Activated CD4-positive, alpha-beta T cell treated with anti-CD3 and anti-CD28 coated beads for 4 hours (primary cell): ENCODE data around the gene ZNF639.
"Not testable (repeated sequence)": the region's sequence is repeated elsewhere in the genome, so short reads cannot be mapped to it uniquely, and the experiment has no call there.

Experiments
- DNase-seq, 2 donors: peaks; one replicate each; pipeline ENCODE4 v3.0.0-alpha.2; 2020

Gene ZNF639

DNA sequence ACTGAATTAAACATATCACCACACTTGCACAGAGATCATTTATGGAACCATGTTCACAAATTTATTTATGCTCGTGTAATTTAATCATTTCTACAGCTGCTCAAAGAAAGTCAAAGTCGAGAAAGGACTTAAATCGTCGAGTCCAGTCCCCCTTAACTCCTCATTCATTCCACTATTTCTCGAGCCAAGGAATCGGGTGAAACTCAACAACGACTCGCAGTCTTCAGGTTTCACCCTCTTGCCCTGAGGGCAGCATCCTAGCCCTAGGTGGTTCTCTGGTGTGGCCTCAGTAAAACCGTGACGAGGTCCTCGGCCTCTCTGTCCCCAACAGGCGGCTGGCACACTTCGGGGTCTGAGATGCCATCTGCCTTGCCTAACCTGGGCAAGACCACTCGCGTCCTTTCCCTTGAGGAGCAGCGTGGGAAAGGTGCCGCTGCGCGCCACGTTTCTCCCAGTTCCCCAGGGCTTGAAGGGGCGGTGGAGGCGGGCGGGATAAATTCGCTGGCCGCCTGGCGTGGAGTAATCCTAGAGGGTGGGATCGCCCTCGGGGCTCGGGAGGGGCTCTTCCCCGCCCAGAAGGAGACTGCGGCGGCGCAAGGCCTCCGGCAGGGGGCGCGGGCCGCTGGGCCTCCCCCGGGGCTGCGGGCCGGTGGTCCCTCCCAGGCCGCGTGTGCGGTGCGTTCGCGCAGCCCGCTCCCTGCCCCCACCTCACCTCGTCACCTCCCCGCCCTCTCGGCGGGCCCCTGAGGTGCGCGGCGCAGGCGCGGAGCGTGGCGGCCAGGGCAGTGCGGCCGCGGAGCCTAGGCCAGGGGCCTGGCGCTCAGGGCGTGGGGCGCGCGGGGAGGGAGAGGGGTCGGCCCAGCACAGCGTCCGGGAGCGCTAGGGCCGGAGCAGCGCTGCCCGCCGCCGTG lies at the start of gene ZNF639:
ZNF639 (plus strand) TSS at position 746 of the 911 bp plus-strand sequence. CDS start 5,263 bp downstream, outside the sequence.
- peak; percentile 79 to 85 for DNase-seq

- DNase-seq: not testable (repeated sequence)
These were observed 48.4 kb upstream of the ZNF639 start for GRCh38 chr3:179274434-179274833.

- no peak for DNase-seq
These were observed 46.8 kb upstream of the ZNF639 start for GRCh38 chr3:179276001-179276400.

DNA sequence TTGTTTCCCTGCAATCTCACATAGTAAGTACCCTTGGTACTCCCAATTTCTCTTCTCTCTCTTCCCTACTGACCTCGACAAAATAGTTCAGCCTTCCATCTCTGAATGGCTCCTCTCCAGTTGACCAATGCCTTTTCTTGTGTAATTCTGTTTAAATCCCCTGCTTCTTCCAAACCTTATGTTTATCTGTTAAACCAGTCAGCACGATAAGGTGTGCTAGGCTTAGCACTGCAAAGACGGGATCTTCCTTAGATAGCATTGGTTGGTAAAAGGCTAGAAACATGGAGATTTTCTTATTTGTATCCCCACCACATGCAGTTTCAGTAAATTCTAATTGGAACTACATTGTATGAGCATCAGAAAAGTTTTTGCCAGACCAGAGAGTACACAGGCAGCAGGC lies 46.1 kb upstream of the ZNF639 start:
- DNase-seq: no peak

DNA sequence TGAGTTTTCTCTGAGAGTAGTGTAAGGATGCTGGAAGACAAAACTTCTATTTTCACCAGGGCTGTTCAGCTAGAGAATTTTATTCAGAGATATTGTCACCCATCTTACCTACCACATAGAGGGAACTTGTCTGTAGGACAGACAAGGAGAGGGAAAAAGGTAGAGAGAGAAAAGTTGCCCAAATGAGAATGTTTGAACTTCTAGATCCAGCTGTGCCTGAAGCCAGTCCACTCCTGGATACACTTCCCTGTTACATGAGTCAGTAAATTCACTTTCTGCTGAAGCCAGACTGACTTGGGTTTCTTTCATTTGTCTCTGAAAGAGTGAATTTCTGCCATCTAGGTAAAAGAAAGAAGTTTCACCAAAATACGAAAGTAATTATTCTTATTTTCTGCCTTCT lies 44.7 kb upstream of the ZNF639 start:
- DNase-seq: no peak

DNA sequence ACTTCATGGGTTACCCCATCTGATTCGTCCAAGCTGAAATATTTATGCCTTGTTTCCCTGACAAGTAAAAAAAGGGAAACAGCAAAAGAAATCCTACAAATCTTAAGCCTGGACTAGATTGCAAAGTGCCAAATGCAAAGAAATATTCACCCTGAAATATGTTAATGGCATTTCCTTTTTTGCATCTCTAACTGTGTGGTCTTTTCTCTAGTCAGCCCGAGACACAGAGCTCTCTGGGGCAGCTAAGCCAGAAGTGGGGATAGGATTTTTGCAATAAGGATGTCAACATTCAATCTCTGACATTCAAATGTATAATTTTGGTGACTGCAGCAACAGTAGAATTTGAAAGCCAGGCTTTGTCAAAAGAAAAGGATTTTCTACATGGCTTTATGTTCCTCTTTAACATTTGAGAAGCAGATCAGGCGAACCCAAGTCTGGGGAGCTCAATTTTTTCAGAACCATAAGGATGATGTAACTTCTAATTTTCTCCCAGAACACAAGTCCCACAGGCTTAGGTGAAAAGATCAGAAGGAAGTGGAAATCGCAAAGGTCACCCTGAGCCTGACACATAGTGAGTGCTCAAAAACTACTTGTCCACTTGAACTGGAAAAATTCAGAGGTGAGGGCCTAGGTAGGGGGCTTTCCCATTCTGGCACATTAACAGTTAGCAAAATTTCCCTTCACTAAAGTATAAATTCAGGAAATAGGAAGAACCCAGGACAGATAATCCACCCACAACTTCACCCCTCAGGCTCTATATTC lies 43.7 kb upstream of the ZNF639 start:
- DNase-seq: no peak

DNA sequence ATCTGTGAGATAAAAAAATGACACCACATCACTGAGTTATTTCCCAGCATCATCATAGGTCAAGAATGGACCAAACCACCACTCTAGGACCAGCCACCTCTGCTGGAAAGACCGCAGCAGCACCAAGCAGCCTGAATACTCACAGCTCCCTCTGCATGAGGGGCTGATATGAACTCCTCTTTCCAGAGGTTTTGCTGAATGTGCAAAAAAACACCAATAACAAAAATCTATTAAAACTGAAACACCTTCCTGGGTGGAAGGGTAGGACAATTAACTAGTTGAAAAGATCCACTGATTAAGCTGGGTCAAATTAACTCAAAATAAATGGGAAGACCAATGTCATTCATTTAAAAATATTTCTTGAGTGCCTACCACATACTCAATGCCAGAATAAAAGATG lies 43.0 kb upstream of the ZNF639 start:
- DNase-seq: no peak

DNA sequence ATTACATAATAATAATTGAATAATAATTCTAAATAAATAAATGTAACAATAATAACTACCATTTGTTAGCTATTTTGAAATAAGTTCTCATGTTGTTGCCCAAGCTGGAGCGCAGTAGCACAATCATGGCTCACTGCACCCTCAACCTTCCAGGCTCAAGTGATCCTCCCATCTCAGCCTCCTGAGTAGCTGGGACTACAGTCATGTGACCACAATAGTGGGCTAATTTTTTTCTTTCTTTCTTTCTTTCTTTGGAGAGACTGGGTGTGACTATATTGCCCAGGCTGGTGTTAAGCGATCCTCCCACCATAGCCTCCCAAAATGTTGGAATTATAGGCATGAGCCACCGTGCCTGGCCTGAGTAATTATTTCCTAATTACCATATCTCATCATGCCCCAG lies 41.0 kb upstream of the ZNF639 start:
- no peak for DNase-seq

DNA sequence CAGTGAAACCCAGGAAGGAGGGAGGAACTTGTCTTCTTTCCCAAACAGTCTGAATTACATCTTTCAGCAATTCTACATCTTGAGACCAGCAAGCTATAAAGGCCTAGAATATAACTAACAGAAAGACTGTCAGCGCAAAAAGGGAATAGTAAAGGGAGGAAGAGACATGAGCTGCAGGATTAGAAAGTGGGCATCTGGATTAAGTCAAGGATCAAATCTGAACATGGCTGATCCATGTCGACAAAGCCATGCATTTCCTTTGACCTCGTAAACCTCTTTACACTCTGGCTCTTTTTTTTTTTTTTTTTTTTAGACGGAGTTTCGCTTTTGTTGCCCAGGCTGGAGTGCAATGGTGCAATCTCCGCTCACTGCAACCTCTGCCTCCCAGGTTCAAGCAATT lies 36.5 kb upstream of the ZNF639 start:
- no peak for DNase-seq

DNA sequence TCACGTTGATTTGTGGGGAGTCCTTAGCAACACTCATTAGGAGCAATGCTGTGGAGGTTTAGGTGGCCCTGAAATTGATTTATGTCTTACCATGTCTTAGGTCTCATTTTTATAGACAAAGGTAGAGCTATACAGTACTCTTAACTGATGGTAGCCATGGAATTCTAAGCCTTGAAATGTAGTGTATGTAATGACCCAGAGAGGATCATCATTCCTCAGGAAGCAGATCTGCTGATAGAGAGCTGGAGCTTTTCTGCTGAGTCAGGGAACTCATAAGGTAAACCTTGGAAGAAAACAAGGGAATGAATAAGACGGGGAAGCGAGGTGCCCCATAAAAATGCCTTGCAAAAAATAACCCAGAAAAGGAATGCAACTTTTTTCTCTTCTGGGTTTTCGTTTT lies 34.0 kb upstream of the ZNF639 start:
- no peak for DNase-seq

DNA sequence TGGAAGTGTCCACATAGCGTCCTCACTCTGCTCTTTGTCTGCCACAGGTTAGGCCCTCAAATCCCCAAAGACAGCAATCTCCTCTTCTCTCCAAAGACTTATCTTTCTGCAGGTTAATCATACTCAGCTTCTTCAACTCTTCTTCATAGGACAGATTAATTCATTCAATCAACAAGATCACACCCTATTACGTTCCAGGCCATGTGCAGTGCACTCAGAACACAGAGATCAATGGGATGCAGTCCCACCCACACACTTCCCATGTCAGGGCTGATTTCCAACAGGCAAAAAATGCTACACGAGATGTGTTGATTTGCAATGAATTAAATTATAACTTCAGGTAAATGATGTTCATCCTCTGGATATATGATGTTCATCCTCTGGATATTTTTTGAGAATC lies 33.5 kb upstream of the ZNF639 start:
- no peak for DNase-seq

DNA sequence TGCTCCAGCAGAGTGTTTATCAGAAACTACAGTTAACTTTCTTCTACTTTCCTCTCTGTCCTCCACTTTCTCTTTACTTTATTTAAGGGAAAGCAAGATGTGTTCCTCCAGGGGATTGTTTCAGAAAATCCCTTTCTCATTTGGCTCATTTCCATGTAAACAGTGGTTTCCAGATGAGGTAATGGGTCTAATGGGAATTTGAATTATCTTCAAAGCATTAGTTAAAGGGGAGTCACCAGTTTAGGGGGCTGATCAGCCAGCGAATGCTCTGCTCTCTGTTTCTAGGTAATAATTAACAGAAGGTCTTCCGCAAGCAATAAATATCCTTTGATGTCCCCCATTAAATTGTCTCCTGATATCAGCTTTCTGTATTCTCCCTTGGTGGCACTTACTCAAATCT lies 30.4 kb upstream of the ZNF639 start:
- no peak for DNase-seq

GRCh38 chr3:179297971-179298725 lies 24.7 kb upstream of the ZNF639 start:
- no peak for DNase-seq

DNA sequence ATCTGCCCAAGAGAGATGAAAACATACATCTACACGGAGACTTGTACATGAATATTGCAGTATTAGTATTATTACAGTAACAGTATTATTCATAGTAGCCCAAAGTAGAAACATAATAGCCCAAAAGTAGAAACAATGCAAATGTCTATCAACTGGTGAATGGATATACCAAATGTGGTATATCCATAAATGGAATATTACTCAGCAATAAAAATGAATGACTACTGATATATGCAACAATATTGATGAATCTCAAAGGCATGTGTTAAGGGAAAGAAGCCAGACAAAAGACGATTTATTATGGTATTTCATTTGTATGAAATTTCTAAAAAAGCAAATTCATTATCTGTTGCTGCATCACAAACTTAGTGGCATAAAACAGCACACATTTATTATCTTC lies 23.5 kb upstream of the ZNF639 start:
- no peak for DNase-seq

DNA sequence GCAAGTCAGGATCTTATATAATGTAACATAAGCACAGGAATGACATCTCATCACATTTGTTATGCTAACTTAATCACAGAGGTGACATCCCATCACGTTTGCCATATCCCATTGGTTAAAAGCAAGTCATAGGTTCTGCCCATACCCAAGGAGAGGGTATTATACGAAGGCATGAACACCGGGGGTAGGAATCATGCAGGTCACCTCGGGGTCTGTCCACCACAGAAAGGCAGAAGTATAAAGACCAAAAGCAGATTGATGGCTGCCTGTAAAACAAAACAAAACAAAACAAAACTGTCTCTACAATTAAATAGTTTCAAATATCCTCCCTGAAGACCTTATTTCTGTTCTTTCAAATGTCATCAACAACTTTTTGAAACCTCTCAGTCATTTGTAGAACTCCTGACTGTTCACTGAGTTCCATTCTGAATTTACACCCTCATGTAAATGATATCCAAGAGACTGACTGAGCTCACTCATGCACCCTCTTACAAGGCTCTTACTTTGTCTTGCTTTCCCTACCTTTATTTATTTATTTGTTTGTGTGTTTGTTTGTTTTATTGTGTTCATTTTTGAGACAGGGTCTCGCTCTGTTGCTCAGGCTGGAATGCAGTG lies 22.7 kb upstream of the ZNF639 start:
- no peak for DNase-seq

- DNase-seq: no peak
These were observed 21.2 kb upstream of the ZNF639 start for GRCh38 chr3:179301645-179302044.

- DNase-seq: no peak
These were observed 20.7 kb upstream of the ZNF639 start for GRCh38 chr3:179302111-179302510.

- DNase-seq: no peak
These were observed 18.2 kb upstream of the ZNF639 start for GRCh38 chr3:179304605-179305004.

DNA sequence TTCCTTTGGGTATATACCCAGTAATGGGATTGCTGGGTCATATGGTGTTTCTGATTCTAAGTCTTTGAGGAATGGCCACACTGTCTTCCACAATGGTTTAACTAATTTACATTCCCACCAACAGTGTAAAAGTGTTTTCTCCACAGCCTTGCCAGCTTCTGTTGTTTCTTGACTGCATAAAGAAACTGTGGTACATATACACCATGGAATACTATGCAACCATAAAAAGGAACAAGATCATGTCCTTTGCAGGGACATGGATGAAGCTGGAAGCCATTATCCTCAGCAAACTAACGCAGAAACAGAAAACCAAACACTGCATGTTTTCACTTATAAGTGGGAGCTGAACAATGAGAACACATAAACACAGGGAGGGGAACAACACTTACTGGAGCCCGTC lies 15.5 kb upstream of the ZNF639 start:
- not testable (repeated sequence) for DNase-seq

- no peak for DNase-seq
These were observed 14.8 kb upstream of the ZNF639 start for GRCh38 chr3:179308001-179308400.

- no peak for DNase-seq
These were observed 13.4 kb upstream of the ZNF639 start for GRCh38 chr3:179309225-179310078.

DNA sequence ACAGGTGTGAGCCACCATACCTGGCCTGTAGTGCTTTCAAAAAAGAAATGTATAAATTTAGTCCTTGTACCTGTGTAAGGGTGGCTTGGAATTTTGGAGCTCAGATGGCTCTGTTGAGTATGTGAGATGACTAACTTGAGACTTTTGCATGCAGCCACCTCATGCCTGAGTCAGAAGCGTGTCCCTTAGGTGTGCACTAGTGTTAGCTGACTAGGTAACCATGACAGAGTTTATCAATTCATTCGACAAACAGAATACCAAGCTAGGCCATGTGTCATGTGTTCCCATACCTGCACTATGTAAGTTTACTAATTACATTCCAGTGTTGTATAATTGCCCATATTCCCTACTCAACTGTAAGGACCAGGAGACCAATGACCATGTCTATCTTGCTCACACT lies 4.0 kb upstream of the ZNF639 start:
- DNase-seq: no peak
